GM12891 (cell line): ENCODE results near the gene EPHA8.

Experiments
- POLR2A ChIP-seq: IDR thresholded peaks from 2 replicates; pipeline ENCODE4 v1.6.1; 2011; ENCODE audit warnings: low read depth, low read length, control low read depth
- POLR2AphosphoS5 ChIP-seq: IDR thresholded peaks from 2 replicates; pipeline ENCODE4 v1.6.1; 2011; ENCODE audit warnings: low read depth, low read length, control low read depth
- SPI1 ChIP-seq: IDR thresholded peaks from 2 replicates; pipeline ENCODE4 v1.6.1; 2011; ENCODE audit warnings: low read depth, low read length, control low read depth
- TAF1 ChIP-seq: IDR thresholded peaks from 2 replicates; pipeline ENCODE4 v1.6.1; 2011; ENCODE audit warnings: low read depth, low read length, control low read depth

GRCh38 chr1:22530715-22531114 lies 32.6 kb upstream of the EPHA8 start:
- TF ChIP-seq POLR2A (no peak), POLR2AphosphoS5 (no peak), TAF1 (no peak), SPI1 (no peak)
